ENCODE results near the gene SPINDOC.
A peak's percentile ranks its signal among the peaks of the same experiment; 100 is the strongest.
"Not testable (repeated sequence)": the region's sequence is repeated elsewhere in the genome, so short reads cannot be mapped to it uniquely, and the experiment has no call there.

SPINDOC gene

DNA sequence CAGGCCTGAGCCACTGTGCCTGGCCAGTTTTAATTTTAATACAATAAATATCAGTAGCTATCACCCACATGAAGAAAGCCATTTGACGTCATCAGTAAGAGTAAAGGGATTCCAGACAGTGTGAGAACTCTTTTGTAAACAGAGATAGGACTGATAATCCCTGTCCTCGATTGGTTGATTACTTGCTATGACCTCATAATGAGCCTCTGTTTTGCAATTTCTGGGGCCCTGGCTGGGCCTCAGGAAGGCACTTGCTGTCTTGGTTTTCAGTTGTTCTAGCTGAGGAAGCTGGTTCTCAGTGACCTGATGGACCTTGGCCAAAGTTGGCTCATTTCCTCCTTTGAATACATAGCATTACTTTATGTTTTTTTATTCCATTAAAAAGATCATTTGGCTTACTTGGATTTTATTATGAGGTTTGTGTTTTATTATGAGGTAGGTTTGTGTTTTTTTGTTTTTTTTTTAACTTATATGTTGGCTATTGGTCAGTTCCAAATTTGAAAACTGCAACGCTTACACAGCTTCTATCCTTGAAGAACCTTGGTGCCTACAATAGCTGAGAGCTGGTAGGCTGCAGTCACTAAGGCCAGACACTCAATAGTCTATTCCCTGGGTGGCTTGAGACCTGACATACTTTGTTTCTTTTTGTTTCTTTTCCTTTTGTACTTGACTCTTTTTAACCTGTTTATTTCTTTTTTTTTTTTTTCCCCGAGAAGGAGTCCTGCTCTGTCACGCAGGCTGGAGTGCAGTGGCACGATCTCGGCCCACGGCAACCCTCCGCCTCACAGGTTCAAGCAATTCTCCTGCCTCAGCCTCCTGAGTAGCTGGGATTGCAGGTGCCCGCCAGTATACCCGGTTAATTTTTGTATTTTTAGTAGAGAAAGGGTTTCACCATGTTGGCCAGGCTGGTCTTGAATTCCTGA lies 45.6 kb downstream of the SPINDOC start:
- no peak for DNase-seq (ENCODE audit: low read depth in 2 of 2)

DNA sequence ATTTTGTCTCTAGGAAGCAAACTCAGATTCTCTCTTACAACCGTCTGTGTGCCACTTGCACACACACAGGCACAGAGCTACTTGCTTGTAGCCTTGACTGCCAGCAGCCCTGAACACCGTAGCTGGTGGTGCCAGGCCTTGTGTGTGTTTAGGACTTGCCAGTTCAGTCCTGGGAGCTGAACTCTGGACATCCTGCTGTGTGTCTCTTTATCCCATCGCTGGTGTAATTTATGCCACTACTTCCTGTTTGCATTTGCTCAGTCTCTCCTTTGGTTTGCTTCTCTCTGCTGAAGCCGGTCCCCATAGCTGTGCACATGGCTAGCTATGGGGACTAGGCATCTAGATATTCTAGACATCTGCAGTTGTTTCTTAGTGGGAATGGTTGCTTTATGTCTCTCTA lies 49.7 kb downstream of the SPINDOC start:
- DNase-seq (ENCODE audit: low read depth in 2 of 2), result no peak

DNA sequence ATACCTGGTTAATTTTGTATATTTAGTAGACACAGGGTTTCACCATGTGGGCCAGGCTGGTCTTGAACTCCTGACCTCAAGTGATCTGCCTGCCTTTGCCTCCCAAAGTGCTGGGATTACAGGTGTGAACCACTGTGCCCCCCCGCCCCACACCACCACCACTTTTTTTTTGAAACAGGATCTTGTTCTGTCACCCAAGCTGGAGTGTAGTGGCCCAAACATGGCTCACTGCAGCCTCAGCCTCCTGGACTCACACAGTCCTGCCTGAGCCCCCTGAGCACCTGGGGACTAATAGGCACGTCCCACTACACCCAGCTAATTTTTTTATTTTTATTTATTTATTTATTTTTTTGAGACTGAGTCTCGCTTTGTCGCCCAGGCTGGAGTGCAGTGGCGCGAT lies 50.4 kb downstream of the SPINDOC start:
- DNase-seq (ENCODE audit: low read depth in 2 of 2), result not testable (repeated sequence)

DNA sequence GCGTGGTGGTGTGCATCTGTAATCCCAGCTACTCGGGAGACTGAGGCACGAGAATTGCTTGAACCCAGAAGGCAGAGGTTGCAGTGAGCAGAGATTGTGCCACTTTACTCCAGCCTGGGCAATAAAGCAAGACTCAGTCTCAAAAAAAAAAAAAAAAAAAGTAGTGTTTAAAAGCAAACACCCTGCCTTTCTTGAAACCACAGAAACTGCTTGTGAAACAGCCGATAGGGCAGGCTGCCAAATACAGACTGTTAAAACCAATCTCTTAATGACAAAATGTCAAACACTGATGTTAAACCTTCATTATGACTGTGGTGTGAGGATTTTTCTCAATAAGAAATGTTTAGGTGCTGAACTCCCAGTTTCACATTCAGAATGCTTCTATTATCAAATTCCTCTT lies 53.0 kb downstream of the SPINDOC start:
- DNase-seq (ENCODE audit: low read depth in 2 of 2), result peak; percentile 39 to 63

DNA sequence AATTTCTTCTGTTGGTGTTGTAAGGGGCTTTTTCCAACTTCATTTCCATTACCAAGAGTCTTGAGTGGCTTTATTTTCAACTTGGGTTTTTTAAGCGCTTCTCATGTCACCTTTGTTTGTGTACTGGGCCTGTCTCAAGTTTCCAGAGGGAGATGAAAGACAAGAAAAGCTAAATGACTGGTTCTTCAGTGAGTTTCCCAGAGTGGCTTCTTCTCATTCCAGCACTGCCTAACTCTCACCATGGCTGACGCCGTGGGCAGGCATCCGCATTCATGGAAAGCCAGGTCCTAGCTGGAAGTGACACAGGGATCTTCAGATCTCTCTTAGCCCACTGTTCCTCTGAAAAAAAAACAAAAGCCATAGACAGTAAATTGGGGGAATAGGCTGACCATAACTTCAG lies 54.3 kb downstream of the SPINDOC start:
- no peak for DNase-seq (ENCODE audit: low read depth in 2 of 2)

DNA sequence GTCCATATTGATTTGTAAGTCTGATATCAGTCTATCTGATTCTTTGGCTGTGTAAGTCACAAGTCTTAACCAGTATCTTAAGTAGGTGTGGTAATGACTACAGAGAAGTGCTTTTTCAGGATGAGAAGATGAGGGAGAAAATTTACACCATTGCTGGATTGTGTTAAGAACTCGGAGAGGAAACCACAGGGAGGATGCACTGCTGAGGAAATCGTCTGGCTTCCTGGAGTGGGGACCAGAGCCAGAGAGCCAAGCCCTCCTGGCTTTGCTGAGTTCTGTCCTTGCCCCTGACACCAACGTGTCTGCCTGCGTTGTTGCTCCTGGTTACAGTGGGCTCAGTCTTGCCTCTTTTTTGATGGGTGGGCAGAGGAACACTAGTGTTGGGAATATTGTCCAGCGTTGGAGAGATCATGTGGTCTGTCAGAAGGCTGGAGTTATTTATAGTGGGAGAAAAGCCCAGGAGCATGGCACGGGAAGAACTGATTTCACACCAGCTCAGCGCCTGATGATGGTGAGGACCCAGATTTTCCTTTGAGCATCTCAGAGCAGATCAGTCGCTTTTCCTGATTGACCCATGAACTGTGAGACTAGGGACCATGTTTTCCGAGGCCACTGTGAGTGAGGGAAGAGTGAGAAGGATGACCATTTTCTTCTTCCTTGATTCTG lies 55.3 kb downstream of the SPINDOC start:
- DNase-seq (ENCODE audit: low read depth in 2 of 2), result no peak

DNA sequence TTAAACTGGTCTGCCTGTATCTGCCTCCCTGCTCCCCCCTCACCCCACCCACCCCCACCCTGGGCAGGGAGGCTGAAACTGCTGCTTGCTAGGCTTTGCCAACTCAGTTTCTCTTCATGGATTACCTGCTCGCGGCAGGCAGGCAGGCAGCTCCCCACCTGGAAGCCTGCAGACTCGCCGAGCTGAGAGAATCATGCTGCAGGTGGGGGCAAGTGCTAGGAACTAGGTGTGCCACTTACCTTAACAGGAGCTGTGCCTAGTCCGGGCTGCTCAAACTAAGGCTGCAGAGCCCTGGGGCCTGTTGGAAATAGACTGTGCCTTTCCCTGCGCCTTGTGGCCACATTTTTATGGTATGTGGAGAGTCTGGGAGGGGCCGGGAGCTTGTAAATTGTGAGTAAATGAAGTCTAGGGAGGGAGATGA lies 55.9 kb downstream of the SPINDOC start:
- no peak for DNase-seq (ENCODE audit: low read depth in 2 of 2)

DNA sequence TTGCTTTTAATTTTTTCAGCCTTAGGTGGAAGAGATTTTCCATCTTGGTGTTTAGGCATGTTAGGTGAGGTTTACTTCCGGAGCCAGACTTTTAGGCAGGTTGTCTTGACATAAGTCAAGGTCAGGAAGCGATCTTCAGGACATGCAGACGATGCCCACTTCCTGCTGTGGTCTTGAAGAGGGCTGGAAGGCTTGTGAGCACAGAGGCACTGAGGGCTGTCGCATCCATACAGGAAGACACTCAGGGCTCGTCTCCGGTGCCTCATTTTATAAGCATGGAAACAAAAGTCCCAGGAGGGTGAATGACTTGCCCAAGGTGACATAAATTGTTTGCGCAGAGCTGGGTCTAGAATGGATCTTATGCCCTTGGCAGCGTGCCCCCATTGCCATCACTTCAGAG lies 56.4 kb downstream of the SPINDOC start:
- DNase-seq (ENCODE audit: low read depth in 2 of 2), result no peak

DNA sequence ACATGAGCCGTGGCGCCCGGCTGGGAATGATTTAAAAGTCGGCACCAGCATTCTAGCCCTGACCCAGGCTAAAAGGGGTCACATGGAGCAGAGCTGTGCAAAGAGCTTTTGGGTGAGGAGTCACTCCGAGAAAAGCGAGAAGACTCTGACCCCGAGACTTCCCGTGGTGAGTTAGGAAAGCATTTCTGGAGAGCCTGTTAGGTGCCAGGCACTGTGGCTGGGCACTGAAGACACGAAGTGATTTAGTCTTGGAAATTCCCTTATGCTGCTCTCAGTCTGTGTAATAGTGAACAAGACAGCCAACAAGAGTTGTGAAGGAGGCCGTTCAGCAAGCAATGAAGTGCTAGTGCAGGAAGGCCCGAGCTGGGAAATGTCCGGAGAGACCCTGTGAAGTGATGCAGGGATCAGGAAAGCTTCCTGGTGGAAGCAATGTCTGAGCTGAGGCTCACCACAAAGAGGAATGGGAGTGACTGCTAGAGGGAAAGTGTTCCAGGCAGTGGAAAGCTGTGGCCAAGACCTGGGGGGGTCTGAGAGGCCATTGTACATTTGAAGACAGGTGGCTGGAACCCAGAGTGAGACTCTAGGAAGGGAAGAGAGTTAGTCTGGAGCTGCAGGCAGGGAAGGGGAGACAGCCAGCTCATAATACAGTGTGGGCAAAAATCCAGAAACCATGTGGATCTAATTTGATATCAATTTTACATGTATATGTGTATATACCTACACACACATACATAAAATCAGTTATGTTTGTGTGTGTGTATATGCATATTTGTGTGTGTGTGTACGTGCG lies 57.3 kb downstream of the SPINDOC start:
- DNase-seq (ENCODE audit: low read depth in 2 of 2), result no peak

DNA sequence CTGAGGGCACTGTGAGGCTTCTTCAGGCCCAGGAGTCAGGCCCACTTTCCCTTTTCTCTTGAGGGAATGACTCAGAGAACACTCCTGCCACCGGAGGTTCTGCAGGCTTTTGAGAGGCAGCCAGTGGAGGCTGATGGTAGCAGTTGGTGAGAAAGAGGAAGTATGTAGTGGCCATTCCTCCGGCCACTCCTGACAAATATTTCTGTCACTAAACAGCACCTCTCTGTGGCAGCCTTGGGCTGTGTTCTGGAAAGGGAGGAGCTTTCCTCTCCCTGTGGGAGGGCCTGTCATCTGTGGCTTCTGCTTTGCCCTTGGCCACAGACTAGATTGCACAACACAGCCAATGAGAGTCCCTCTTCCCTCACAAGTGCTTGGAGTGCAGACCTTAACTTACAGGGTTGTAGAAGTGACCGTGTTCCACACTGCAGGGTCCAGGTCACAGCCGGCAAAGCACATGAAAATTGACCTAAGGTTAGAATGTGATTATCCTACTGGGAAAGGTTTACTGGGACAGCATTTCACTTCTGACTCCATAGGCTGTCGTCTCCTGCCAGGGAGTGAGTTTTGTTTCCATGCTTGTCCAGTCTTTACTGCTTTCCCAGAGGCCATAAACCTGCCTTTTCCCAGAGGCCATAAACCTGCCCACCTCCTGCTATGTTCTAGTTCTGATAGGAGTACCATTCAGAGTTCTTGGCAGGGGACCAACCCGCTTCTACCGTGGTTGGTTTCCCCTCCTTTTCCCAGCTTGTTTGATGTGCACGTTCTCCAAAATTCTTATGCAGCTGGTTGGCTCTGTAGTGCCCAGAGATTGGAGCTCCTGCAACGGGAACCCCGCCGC lies 58.9 kb downstream of the SPINDOC start:
- DNase-seq (ENCODE audit: low read depth in 2 of 2), result peak in 1 of 2 donors; percentile 19

DNA sequence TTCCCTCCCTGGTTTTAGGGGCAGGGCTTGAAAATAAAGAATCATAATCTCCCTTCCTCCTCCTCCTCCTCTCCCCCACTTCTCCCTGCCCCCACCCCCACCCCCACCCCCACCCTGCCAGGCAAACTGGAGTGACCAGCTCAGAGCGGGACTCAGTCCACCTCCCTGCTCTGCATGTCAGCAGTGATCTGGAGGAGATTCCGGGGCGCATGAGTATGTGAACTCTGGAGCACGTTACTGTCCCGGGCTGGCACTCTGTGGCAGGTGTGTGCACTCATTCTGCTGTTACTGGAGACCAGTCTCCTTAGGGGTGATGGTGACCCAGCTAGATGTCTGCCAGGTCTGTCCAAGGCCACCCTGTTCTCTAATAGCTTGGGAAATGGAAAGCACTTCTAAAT lies 59.5 kb downstream of the SPINDOC start:
- DNase-seq (ENCODE audit: low read depth in 2 of 2), result no peak

DNA sequence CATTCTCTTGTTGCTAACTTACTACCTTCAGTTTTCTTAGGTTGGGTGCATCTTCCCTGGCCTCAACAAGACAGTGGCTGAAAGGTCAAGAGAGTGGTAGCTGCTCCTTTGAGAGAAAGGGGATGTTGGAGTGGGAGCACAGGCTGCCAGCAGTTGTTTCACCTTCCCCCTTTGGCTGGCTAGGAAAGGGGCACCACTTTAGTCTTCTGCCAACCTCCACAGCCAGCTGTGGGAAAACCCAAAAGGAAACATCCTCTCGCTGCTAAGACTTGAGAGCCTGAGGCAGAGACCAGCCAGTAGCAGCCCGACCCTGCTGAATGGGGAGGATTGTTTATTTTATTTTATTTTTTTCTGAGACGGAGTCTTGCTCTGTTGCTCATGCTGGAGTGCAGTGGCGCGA lies 60.1 kb downstream of the SPINDOC start:
- DNase-seq (ENCODE audit: low read depth in 2 of 2), result no peak

DNA sequence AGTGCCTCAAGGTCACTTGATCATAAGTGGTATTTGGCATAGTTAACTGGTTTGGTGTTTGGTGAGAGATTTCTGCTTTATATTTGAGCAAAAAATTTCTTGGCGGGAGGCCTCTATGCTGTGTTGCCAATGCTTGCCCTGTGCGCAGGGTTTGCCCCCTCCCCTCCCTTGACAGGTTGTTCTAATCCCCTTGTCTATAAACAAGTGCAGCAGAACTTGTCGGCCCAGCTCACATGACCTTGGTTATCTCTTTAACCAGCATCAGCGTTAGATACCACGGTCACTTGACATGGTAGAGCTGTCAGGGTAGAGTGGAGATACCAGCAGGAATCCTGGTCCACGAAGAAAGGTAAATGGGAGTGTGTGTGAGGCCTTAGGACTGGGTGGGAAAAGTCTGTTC lies 61.3 kb downstream of the SPINDOC start:
- DNase-seq (ENCODE audit: low read depth in 2 of 2), result no peak

DNA sequence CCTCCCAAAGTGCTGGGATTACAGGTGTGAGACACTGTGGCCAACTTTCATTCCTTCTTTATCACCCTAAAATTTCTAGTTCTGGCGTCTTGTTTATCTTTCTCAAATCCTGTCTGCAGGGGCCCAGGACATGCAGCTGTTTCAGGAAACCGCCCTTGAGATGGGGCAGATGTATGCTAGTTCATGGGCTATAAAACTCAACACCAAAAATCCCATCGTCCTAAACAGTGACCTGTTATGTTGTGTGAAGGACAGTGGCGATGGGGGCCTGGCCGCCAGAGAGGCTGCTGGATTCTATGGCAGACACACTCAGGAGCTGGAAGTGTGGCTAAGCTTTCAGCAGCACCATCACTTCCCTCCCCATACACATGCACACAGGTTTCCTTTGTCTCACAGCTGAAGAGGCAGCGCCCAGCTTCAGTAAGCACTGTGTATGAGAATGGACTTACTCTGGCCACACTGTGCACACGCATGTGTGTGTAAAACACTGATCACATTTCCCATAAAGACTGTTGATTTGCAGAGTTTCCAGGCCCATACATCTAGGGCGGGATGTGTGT lies 62.3 kb downstream of the SPINDOC start:
- DNase-seq (ENCODE audit: low read depth in 2 of 2), result no peak

DNA sequence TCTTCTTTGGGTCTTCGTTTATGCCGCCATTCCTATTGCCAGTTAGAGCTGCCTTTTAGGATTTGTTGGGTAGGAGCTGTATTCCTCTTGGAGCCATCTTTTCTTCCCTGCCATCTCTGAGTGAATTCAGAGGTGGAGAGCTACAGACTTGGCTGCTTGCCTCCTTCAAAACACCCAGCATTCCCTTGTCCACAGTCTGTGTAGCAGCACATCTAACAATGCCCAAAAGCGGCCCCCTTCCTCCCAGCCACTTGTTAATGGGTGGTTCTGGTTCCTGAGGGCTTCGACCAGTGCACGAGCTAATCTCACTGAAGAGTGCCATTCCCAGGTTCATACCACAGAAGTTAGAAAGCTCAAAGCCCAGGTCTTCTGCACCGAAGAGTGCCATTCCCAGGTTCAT lies 63.4 kb downstream of the SPINDOC start:
- no peak for DNase-seq (ENCODE audit: low read depth in 2 of 2)
